ENCODE data around the gene FALEC.

FALEC gene

GRCh38 chr1:150511985-150512660 is 3.4 kb upstream of the FALEC start:
- no peak for DNase-seq (ENCODE audit: low read depth in 3 of 3, low spot score in 1 of 3)

- no peak for DNase-seq (ENCODE audit: low read depth in 3 of 3, low spot score in 1 of 3)
Observed at GRCh38 chr1:150512846-150513245, 2.7 kb upstream of the FALEC start.

GRCh38 chr1:150513351-150513791 is 2.2 kb upstream of the FALEC start:
- DNase-seq (ENCODE audit: low read depth in 3 of 3, low spot score in 1 of 3), result no peak

- DNase-seq (ENCODE audit: low read depth in 3 of 3, low spot score in 1 of 3), result no peak
Observed at GRCh38 chr1:150514260-150514659, 1.3 kb upstream of the FALEC start.

- no peak for DNase-seq (ENCODE audit: low read depth in 3 of 3, low spot score in 1 of 3)
Observed at GRCh38 chr1:150514913-150515327, 632 bp upstream of the FALEC start.

GRCh38 chr1:150516050-150516591 is 569 bp downstream of the FALEC start:
- DNase-seq (ENCODE audit: low read depth in 3 of 3, low spot score in 1 of 3), result no peak

- no peak for DNase-seq (ENCODE audit: low read depth in 3 of 3, low spot score in 1 of 3)
Observed at GRCh38 chr1:150516616-150517015, 1.1 kb downstream of the FALEC start.

- DNase-seq (ENCODE audit: low read depth in 3 of 3, low spot score in 1 of 3), result no peak
Observed at GRCh38 chr1:150521196-150521968, 5.8 kb downstream of the FALEC start.

GRCh38 chr1:150525348-150525747 is 9.8 kb downstream of the FALEC start:
- DNase-seq (ENCODE audit: low read depth in 3 of 3, low spot score in 1 of 3), result no peak

GRCh38 chr1:150528196-150528595 is 12.6 kb downstream of the FALEC start:
- DNase-seq (ENCODE audit: low read depth in 3 of 3, low spot score in 1 of 3), result no peak

GRCh38 chr1:150529017-150529416 is 13.5 kb downstream of the FALEC start:
- no peak for DNase-seq (ENCODE audit: low read depth in 3 of 3, low spot score in 1 of 3)

- DNase-seq (ENCODE audit: low read depth in 3 of 3, low spot score in 1 of 3), result no peak
Observed at GRCh38 chr1:150530491-150531159, 15.1 kb downstream of the FALEC start.

GRCh38 chr1:150532860-150533259 is 17.3 kb downstream of the FALEC start:
- no peak for DNase-seq (ENCODE audit: low read depth in 3 of 3, low spot score in 1 of 3)

- DNase-seq (ENCODE audit: low read depth in 3 of 3, low spot score in 1 of 3), result no peak
Observed at GRCh38 chr1:150534002-150534401, 18.4 kb downstream of the FALEC start.

- no peak for DNase-seq (ENCODE audit: low read depth in 3 of 3, low spot score in 1 of 3)
Observed at GRCh38 chr1:150535511-150536287, 20.1 kb downstream of the FALEC start.

- DNase-seq (ENCODE audit: low read depth in 3 of 3, low spot score in 1 of 3), result no peak
Observed at GRCh38 chr1:150536836-150537731, 21.5 kb downstream of the FALEC start.

- no peak for DNase-seq (ENCODE audit: low read depth in 3 of 3, low spot score in 1 of 3)
Observed at GRCh38 chr1:150537732-150538684, 22.5 kb downstream of the FALEC start.

GRCh38 chr1:150543500-150544143 is 28.1 kb downstream of the FALEC start:
- DNase-seq (ENCODE audit: low read depth in 3 of 3, low spot score in 1 of 3), result no peak

All from stimulated activated CD4-positive, alpha-beta T cell treated with anti-CD3 and anti-CD28 coated beads, TNF-alpha, amount 100 ng/mL, for 1 hour (primary cell).